Measurements from ENCODE around the gene SPPL3. TPM values are rescaled to one million over a fixed set of nuclear protein-coding genes. Genes with fewer than 3 reads are reported as not detected.

Gene SPPL3
- total RNA-seq, 1 experiment from 2014 or later, result 39.7 TPM

DNA sequence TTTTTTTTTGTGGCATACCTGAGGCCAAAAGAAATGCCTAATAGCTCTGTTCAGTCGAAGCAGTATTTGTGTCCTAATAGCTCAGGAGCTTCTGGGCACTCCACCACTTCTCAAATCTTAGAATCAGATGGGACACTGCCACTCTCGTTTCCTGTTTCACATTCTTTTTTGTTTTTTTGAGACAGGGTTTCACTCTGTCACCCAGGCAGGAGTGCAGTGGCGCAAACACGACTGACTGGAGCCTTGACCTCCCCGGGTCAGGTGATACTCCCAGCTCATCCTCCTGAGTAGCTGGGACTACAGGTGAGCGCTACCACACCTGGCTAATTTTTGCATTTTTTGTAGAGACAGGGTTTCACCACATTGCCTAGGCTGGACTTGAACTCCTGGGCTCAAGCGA, 52.7 kb downstream of the SPPL3 start:
- POLR2A ChIA-PET, result no interaction called here
- Histone ChIP-seq H3K9ac (ENCODE audit: low read length) (no peak overlapping the region), H2AFZ (ENCODE audit: low read depth, low read length, poor library complexity, severe bottlenecking) (no peak overlapping the region), H3K9me3 (ENCODE audit: control insufficient read depth in 1 of 2, insufficient read depth in 1 of 2, low read depth in 1 of 2, low read length in 2 of 2) (no peaks in the 10 kb centered on the region), H3K79me2 (ENCODE audit: insufficient read depth, low read length) (peaks cover 28% of the 10 kb centered on the region), H3K36me3 (ENCODE audit: control insufficient read depth in 1 of 2, insufficient read depth in 2 of 2, low read length in 2 of 2) (no peaks in the 10 kb centered on the region), H3K4me1 (ENCODE audit: control insufficient read depth in 1 of 2, insufficient read depth in 2 of 2, low read length in 2 of 2) (peaks cover 15 to 30% of the 10 kb centered on the region in 2 experiments), H3K4me3 (replicated peaks in 1 of 2; ENCODE audit: low read depth in 1 of 2, low read length in 2 of 2) (no peak overlapping the region), H3K27ac (ENCODE audit: low read depth, low read length) (no peak overlapping the region), H3K4me2 (ENCODE audit: low read length) (no peak overlapping the region), H3K27me3 (ENCODE audit: insufficient read depth, low read length) (no peaks in the 10 kb centered on the region), H3K9me2 (ENCODE audit: insufficient read depth) (no peaks in the 10 kb centered on the region), H4K20me1 (ENCODE audit: insufficient read depth) (0 out of 2 replicates have a peak, but pooled peaks cover 4% of the 10 kb centered on the region)
- RAD21 ChIA-PET (ENCODE audit: low non-redundant PET in 1 of 2, low total read pairs in 2 of 2, uncharacterized antibody in 2 of 2, unreplicated experiment in 2 of 2), result no interaction called here
- intact Hi-C loops (cut with micrococcal nuclease), result no loop called here
- CTCF ChIA-PET, result no interaction called here
- DNase-seq (ENCODE audit: low read depth, low spot score), result no peak
- TF ChIP-seq REST (IDR thresholded peaks at IDR 0.05; ENCODE audit: low read depth) (no peak), SRF (IDR thresholded peaks at IDR 0.05; ENCODE audit: low read depth) (no peak), ATF3 (IDR thresholded peaks at IDR 0.05) (no peak), POLR2A (IDR thresholded peaks at IDR 0.05; ENCODE audit: borderline replicate concordance, extremely low read depth, insufficient read depth, insufficient read length) (no peak), EGR1 (IDR thresholded peaks at IDR 0.05; ENCODE audit: low read depth) (no peak), ELF1 (IDR thresholded peaks at IDR 0.05; ENCODE audit: borderline replicate concordance, low read depth) (no peak), CBX3 (IDR thresholded peaks at IDR 0.05; ENCODE audit: low read depth) (no peak), EZH2phosphoT487 (IDR thresholded peaks at IDR 0.05; ENCODE audit: borderline replicate concordance) (no peak), YY1 (IDR thresholded peaks at IDR 0.05; ENCODE audit: extremely low read depth, insufficient replicate concordance, low read depth, low read length) (no peak), JUND (IDR thresholded peaks at IDR 0.05) (no peak)
- TF ChIP-seq, protein P1, sequence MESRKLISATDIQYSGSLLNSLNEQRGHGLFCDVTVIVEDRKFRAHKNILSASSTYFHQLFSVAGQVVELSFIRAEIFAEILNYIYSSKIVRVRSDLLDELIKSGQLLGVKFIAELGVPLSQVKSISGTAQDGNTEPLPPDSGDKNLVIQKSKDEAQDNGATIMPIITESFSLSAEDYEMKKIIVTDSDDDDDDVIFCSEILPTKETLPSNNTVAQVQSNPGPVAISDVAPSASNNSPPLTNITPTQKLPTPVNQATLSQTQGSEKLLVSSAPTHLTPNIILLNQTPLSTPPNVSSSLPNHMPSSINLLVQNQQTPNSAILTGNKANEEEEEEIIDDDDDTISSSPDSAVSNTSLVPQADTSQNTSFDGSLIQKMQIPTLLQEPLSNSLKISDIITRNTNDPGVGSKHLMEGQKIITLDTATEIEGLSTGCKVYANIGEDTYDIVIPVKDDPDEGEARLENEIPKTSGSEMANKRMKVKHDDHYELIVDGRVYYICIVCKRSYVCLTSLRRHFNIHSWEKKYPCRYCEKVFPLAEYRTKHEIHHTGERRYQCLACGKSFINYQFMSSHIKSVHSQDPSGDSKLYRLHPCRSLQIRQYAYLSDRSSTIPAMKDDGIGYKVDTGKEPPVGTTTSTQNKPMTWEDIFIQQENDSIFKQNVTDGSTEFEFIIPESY (IDR thresholded peaks at IDR 0.05; ENCODE audit: extremely low read depth, insufficient replicate concordance, low read length), result no peak
- TF ChIP-seq, protein P2, sequence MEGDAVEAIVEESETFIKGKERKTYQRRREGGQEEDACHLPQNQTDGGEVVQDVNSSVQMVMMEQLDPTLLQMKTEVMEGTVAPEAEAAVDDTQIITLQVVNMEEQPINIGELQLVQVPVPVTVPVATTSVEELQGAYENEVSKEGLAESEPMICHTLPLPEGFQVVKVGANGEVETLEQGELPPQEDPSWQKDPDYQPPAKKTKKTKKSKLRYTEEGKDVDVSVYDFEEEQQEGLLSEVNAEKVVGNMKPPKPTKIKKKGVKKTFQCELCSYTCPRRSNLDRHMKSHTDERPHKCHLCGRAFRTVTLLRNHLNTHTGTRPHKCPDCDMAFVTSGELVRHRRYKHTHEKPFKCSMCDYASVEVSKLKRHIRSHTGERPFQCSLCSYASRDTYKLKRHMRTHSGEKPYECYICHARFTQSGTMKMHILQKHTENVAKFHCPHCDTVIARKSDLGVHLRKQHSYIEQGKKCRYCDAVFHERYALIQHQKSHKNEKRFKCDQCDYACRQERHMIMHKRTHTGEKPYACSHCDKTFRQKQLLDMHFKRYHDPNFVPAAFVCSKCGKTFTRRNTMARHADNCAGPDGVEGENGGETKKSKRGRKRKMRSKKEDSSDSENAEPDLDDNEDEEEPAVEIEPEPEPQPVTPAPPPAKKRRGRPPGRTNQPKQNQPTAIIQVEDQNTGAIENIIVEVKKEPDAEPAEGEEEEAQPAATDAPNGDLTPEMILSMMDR (IDR thresholded peaks at IDR 0.05 in 2 of 3, conservative IDR thresholded peaks at IDR 0.05 in 1 of 3; ENCODE audit: borderline replicate concordance in 1 of 3, insufficient read depth in 1 of 3, low read depth in 2 of 3, low read length in 2 of 3), result no peak
- no peak for ATAC-seq
- BruUV-seq (replicated peaks), result no TSS peak

All from HCT116 (cell line).